LoVo (cell line): ENCODE results near the gene SPON2.
"Not testable (repeated sequence)": the region's sequence is repeated elsewhere in the genome, so short reads cannot be mapped to it uniquely, and the experiment has no call there.

Source experiments
- DNase-seq: peaks from one replicate; pipeline ENCODE4 v3.0.0-alpha.2; 2016; ENCODE audit warnings: low spot score

The SPON2 gene

DNA sequence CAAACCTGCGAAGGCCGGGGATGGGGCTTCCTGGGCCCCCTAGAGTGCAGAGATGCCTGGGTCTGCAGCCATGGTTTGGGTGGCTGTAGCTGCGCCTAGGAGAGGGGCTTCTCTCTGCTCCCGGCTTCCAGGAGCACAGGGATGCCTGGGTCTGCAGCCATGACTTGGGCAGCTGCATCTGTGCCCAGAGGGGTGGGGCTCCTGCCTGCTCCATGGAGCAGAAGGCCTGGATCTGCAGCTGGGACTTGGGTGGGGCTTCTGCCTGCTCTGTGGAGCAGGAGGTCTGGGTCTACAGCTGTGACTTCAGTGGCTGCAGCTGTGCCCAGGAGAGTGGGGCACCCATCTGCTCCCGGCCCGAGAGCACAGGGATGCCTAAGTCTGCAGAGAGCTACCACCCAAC lies 20.8 kb downstream of the SPON2 start:
- no peak for DNase-seq

GRCh38 chr4:1150875-1151274 lies 21.5 kb downstream of the SPON2 start:
- no peak for DNase-seq

DNA sequence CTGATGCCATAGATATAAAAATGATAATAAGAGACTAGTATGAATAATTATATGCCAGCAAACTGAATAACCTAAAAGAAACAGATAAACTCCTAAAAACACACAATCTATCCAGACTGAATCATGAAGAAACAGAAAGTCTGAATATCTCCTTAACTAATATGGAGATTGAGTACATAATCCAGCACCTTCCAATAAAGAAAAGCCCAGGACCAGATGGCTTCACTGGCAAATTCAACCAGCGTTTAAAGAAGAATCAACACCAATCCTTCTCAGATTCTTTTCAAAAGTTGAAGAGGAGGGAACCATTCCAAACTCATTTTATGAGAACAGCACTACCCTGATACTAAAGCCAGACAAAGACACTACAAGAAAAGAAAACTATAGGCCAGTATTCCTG lies 32.5 kb downstream of the SPON2 start:
- no peak for DNase-seq

GRCh38 chr4:1137850-1138249 lies 34.5 kb downstream of the SPON2 start:
- DNase-seq: no peak

GRCh38 chr4:1137063-1137776 lies 35.2 kb downstream of the SPON2 start:
- no peak for DNase-seq

GRCh38 chr4:1136048-1136447 lies 36.3 kb downstream of the SPON2 start:
- no peak for DNase-seq

- no peak for DNase-seq
These were observed 39.4 kb downstream of the SPON2 start for GRCh38 chr4:1133033-1133432.

DNA sequence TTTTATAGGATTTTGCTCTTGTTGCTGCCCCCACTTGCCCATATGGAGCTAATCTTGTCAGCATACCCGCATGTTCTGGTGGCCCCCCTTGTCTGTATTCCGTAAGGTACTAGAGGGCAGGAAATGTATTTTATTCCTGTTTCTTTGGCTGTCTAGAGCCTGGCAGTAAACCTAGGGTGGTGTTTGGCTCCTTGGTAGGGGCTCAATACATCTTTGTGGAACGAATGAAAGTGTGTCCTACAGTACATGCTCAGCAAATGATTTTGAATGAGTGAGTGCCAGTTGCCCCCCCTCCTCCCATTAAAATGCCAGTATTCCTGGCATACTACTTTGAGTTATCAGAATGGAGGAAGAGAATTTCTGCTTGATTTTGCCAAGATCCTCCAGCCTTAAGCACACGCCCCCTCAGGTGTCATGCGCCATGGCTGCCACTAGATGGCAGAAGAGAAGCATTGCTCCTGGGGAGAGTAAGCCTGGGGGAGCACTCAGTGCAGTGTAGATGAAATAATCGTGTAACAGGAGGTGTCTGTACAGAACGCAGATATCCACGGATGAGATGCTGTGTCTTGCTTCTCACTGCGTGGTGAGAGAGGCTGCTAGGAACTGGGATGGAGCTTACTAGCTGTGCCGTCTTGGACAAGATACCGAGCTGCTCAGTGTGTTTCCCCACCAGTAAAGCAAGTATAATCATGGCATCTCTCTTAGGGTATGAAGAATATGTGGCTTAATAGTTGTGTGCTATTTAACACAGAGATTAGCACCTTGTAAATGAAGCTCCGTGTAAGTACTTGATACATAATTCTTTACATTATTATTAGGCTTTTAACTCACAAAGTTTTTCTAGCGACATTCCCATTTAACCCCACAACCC lies 41.8 kb downstream of the SPON2 start:
- DNase-seq: peak; percentile 65

- DNase-seq: no peak
These were observed 45.9 kb downstream of the SPON2 start for GRCh38 chr4:1126506-1126905.

DNA sequence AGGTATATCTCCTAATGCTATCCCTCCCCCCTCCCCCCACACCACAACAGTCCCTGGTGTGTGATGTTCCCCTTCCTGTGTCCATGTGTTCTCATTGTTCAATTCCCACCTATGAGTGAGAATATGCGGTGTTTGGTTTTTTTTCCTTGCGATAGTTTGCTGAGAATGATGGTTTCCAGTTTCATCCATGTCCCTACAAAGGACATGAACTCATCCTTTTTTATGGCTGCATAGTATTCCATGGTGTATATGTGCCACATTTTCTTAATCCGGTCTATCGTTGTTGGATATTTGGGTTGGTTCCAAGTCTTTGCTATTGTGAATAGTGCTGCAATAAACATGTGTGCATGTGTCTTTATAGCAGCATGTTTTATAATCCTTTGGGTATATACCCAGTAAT lies 46.9 kb downstream of the SPON2 start:
- not testable (repeated sequence) for DNase-seq

DNA sequence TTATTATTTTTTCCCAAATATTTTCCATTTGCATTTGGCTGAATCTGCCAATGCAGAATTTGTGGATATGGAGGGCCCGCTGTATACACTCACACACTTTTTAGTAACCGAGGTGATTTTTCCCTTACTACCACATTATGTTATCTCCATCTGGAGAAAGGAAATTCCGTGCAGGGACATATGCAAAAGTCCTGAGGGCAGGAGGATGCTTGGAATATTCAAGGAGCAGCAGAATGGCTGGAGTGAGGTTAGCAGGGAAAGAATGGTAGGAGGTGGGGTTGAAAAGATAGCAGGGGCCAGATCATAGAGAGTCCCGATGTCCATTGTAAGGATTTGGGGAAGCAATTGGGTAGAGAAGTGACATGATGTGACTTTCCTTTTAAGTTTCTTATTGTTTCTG lies 47.6 kb downstream of the SPON2 start:
- no peak for DNase-seq

DNA sequence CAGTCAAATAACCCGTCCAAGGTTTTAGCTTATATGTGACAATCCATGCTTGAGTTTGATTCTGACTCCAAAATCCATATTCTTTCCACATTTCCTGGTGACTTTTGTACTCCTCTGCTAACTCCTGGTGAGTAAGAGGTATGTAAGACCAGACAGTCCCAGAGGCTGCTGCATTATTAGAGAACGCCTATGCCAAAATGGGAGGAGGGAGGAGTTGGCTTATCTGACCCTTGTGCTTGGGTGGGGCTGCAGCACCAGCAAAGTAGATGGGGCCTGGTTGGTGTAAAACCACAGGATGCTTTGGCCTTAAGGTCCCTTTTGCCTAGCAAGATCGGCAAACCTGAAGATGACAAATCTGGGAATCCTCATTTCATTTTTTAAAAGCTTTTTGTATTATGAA lies 49.9 kb downstream of the SPON2 start:
- DNase-seq: peak; percentile 15
